AG04449 (cell line): ENCODE results near the gene PSD2.

Source experiments
- CTCF ChIA-PET: fragments of 350-600 bp; formaldehyde crosslinking; extraction: SDS; loops from one replicate; lab custom pipeline; 2021; ENCODE audit warnings: antibody characterized with exemption; lab: Yijun Ruan, JAX
- POLR2A ChIA-PET: fragments of 400-600, 350-600 bp; formaldehyde crosslinking; extraction: SDS; loops from one replicate; lab custom pipeline; 2020; ENCODE audit warnings: antibody characterized with exemption, inconsistent platforms; lab: Yijun Ruan, JAX
- DNase-seq: peaks from one replicate; pipeline ENCODE4 v3.0.0-alpha.2; 2010; ENCODE audit warnings: low read depth, low spot score
- H3K4me3 ChIP-seq: 2 replicates; pipeline ENCODE4 v1.5.1; 2011; ENCODE audit warnings: low read depth, mild to moderate bottlenecking, control low read depth, low read length
- CTCF ChIP-seq: IDR thresholded peaks from one replicate; pipeline ENCODE4 v1.5.1; 2011; ENCODE audit warnings: mild to moderate bottlenecking, moderate library complexity, low read length, control low read depth, inconsistent platforms; ENCODE audit not compliant: insufficient read depth; ENCODE audit errors: missing control alignments

PSD2 gene

DNA sequence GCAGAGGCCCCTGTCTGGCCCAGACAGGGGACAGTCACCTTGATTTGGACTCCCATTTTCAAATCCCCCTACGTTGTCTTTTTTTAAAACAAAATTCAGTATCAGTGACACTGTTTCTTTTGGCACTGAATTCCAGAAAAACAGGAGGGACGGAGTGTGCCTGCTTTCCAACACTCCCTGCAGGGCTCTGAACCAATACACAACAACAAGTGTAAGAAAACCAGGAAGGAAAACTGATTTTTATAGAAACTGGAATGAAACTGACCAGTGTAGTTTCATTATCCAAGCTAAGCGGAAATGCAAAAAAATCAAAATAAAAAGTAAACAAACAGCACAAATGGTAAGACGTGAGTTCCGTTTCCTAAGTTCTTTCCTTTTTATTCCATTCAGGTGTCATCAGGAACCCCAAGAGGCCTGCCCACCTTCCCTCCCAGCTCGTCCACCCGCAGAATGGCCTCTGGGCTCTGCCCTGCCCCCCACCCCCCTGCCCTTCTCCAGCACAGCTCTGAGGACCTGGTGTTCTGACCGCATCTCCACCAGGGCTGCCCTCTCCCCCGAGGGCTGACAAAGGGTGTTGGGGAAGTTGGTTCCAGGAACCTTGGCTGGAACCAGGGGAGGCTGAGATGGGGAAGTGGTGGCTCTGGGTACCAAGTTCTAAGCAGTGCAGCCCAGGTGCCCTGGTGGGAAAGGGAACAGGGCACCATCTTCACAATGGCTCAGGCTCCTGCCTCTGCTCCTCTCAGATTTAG, 73.6 kb downstream of the PSD2 start:
- POLR2A ChIA-PET, result no interaction called here
- no peak for DNase-seq
- H3K4me3 ChIP-seq, result no peak overlapping the region
- no peak for TF ChIP-seq CTCF
- CTCF ChIA-PET, result interaction anchor here (1.1 to 1.3 kb wide), 2 partner anchors 10 to 94 kb away, joined by 3 read pairs; no protein-coding TSS in a partner anchor

DNA sequence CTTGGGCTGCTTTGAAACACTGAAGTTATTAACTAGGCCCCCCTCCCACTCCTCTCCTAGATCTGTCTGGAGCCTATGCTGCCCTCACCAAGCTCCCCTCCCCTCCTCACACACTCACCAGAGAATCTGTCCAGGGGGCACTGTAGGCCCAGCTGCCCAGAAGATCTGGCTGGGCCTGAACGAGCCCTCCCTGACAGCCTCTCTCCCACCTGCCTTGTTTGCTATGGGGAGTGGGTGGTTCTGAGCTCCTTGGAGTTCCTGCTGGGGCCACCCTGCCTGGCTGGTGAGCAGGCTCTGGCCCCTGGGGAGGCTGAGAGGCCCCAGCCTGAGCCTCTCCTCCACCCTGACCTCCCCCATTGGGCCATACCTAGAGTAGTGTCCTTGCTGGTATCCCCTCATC, 75.1 kb downstream of the PSD2 start:
- no peak overlapping the region for H3K4me3 ChIP-seq
- TF ChIP-seq CTCF, result no peak
- DNase-seq, result no peak
- ChIA-PET CTCF (interaction anchor here (0.7 to 0.8 kb wide), 2 partner anchors 84 to 98 kb away, joined by 3 to 4 read pairs; no protein-coding TSS in a partner anchor), POLR2A (no interaction called here)

DNA sequence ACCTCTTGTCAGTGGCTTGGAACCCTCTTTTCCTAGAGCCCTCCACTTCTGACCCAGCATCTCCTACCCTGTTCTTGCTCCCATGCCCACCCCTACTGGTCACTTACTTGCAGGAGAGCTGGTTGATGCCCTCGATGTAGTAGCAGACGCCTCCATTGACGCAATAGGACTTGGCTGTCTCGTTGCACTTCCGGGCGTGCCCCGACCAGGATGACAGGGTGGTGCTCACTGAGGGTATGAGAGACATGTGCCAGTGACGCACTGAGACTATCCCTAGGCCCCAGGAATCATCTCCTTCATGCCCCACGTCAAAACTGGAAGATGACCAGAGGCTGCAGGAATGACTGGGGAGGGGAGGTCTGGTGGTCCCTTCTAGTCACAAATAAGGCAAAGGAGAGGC, 76.0 kb downstream of the PSD2 start:
- POLR2A ChIA-PET, result no interaction called here
- DNase-seq, result no peak
- no peak overlapping the region for H3K4me3 ChIP-seq
- TF ChIP-seq CTCF, result no peak
- CTCF ChIA-PET, result interaction anchor here (0.7 to 2.2 kb wide), 3 partner anchors 8 to 97 kb away, joined by 3 to 21 read pairs (median 3); no protein-coding TSS in a partner anchor

DNA sequence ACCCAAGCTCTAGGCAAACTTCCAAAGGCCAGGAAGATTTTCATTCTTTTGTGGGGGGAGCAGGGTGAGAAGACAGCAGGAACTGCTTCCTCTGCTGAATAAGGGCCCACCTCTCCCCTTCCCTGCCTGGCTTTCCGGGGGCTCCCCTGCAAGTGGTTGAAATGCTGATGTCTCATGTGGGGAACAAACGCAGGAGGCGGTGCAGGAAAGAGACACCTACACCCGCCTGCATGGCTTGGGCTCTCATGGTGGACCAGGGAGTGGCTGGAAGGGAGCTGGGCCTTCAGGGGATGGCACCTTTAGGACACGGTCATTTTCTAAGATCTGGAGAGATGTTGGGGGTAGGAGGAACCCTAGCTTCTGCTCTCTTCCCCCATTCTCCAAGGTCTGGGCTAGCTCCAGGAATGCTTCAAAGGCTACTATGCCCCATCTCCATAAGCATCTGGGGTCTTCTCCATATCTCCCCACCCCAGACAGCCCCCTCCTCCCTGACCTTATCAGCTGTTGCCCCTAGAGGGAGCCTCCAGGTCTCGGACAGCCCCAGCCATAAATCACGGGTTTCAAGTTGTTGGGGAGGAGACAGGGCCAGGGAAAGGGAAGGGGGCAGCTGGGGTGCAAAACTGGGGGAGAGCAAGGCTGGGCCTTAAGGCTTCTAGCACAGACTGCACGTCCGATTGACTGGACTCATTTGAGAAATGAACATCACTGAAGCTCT, 76.6 kb downstream of the PSD2 start:
- no peak for TF ChIP-seq CTCF
- H3K4me3 ChIP-seq, result no peak overlapping the region
- DNase-seq, result no peak
- POLR2A ChIA-PET, result no interaction called here
- CTCF ChIA-PET, result interaction anchor here (1.2 to 2.2 kb wide), 4 partner anchors 9 to 85 kb away, joined by 3 to 21 read pairs (median 4); no protein-coding TSS in a partner anchor

GRCh38 chr5:139872851-139873794, 77.5 kb downstream of the PSD2 start:
- POLR2A ChIA-PET, result no interaction called here
- H3K4me3 ChIP-seq, result no peak overlapping the region
- no peak for DNase-seq
- CTCF ChIA-PET, result interaction anchor here (1.3 to 2.2 kb wide), 3 partner anchors 10 to 86 kb away, joined by 3 to 21 read pairs (median 4); no protein-coding TSS in a partner anchor
- TF ChIP-seq CTCF, result no peak
